NCI-H1105 (cell line): ENCODE data around the gene PRG3.
"Not testable (repeated sequence)": the region's sequence is repeated elsewhere in the genome, so short reads cannot be mapped to it uniquely, and the experiment has no call there.

Source experiments
- DNase-seq: peaks from one replicate; lab custom pipeline; 2025; lab: John Stamatoyannopoulos, UW

Gene PRG3

DNA sequence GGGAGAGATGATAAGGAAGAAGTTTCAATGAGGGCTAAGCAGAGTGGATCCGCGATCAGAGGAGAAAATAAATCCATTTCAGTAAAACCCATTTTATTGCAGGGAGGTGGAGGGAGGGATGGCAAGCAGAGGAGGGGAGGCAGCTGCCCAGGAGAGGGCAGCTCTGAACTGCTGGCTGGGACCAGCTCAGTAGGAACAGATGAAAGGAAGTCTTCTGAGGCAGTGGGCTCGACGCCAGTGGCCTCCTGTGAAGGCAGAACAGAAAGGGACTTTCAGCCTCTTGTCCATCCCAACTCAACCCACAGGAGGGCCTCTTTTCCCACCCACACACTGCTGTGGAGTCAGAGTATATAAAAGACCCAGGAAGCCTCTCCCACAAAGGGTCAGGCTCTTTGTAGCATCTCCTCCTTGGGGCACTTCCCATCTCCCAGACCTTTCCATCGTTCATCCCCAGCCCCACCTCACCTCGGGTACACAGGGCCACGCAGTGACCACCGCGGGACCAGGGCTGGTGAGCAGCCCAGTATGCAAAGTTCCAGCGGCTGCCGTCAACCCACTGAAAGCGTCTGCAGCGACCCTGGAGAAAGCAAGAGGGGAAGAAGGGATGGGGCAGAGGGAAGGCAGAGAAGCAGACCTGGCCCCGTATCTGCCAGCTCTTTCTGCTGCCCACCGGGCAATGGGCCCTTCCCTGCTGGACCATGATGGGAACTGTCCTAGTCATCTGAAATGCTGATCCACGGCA lies 6.5 kb upstream of the PRG3 start:
- DNase-seq = no peak

DNA sequence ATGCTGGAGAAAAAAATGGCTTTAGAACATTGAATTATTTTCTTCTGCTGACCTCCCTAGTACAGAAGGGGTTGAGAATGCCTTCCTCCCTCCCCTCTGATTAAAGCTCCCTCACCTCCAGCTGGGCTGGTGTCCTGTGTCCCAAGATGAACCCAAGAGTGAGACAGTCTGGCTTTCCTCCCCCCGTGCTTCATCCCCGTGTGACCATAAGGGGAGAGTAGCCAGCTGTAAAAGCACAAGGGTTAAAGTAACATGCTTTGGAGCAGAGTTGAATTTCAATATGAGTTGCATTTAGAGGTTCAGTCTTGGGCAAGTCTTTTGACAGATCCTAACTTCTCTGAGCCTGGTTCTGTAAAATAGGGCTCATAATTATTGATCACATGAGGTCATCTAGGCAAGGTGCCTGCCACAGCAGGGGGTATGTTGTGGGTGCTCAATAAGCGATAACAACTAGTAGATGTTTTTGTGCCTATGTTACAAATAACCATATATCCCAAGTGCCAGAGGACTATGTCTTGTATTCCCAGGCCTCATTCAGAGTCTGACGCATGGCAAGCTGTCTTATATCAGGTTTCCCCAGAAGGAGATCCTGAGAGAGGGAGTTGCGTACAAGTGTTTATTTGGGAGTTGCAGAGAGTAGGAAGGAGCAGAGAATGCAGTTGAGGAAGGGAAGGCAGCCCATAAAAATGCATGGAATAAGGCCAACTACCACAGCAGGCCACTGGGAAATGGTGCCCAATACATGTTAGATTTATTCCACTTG lies 5.4 kb upstream of the PRG3 start:
- no peak for DNase-seq

DNA sequence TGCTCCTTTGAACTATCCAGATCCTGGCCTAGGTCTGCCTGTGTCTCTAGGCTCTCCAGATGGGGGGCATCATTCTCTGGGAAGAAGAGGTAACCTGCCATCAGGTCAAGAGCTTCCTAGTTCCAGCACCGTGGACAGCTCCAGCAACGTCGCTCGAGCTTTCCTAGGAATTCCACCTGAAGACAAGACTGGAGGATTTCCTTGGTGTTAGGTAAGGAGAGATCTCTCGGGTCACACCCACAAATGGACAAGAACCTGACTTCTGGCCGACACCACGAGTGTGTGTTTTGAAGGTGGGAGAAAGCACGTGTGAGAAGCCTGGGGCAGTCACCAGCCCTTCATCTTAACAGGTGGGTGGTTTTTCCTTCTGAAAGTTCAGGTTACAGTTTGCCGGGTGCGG lies 1.2 kb downstream of the PRG3 start:
- no peak for DNase-seq

DNA sequence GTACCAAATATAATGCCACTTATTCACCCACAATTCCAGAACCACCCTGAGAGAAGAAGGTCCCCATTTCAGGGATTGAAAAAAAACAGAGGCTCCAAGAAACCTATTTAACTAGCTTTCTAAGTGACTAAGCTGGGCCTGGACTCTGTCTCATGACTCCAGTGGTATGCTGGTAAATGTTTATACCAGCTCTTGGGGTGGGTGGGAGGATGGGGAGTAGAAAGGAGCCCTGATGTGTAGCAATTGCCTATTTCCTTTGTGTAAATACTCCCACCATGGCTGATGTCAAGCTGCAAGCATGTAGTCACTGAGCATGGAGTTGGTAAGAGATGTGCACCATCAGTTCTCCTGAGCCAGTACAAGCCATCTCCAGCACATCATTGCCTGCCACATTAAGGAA lies 2.8 kb downstream of the PRG3 start:
- no peak for DNase-seq

DNA sequence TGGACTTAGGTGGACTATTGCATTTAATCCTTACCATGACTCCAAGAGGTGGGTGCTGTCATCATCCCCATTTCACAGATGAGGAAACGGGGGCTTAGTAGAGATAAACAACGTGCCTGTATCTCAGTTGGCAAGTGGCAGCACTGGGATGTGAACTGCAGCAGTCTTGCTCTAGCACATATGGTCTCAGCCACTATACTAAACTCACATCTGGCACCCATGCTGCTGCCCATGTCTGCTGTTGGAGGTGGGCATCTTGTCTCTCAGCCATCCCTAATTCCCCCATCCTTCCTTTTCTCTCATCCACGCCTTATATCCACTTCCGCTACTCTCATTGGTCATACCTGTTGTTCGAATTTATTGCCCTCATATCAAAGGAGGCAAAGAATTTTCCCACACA lies 3.8 kb downstream of the PRG3 start:
- DNase-seq = no peak

DNA sequence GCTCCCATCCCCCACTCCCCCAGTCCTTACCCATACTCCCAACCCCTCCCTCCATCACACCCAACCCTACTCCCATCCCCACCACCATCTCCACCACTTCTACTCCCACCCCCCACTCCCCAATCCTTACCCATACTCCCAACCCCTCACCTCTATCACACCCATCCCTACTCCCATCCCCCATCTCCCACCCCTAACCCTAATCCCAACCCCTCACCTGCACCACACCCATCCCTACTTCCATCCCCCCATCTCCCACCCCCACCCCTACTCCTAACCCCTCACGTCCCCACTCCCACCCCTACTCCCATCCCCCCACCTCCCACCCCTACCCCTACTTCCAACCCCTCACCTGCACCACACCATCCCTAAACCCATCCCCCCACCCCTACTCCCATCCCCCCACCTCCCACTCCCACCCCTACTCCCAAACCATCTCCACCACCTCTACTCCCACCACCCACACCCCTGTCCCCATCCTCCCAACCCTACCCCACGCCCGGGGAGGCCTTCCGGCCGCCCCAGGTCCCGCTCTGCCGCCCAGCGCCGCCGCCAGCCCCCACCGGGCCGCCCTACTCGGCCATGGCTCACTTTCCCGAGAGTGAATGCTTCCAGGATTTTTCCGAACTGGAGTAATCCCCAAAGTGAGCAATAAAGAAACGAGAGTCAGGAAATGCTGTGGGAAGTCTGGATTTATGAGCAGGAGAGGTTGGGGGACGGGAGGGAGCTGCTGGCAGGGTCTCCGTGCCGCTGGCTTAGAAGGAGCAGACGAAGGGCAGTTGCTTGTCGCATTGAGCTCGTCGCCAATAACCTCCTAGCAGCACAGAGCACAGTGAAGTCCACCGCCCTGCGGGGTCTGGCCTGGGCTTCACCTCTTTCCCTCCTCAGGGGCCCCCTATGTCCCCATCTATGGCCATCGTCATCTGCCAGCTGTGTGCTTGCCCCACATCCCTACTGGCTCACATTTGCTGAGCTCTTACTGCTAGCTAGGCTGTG lies 4.6 kb downstream of the PRG3 start:
- DNase-seq = no peak

DNA sequence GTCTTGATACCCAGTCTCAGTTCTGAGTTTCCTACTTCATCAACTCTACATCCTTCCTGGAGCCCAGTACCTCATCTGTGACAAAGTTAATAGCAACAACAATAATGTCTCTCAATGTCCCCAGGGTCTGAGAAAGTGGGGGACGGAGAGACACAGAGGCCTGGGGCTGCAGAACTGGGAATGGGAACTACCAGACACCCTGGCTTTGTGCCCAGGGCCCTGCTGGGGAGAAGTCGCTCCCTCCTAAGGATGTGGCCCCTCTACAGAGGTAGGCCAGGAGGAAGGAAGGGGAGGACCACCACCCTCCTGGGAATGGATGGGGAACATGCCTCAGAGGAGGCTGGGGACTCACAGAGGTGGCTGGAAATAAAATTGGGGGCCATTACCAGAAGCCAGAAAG lies 5.5 kb downstream of the PRG3 start:
- DNase-seq = no peak

DNA sequence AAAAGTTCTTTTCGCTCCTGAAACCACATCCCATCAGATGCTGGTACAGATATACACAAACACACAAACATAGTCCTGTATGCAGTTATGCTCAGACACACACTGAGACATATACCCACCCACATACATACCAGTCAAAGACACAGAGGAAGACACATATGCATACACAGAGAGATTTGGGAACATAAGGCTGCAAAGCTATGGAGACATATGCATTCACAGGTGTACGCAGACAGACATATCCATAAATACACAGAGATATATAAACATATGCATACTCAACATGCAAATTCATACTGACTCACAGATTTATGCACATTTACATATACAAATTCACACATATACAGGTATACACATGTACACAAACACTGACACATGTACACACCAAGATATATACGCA lies 6.0 kb downstream of the PRG3 start:
- DNase-seq = no peak

DNA sequence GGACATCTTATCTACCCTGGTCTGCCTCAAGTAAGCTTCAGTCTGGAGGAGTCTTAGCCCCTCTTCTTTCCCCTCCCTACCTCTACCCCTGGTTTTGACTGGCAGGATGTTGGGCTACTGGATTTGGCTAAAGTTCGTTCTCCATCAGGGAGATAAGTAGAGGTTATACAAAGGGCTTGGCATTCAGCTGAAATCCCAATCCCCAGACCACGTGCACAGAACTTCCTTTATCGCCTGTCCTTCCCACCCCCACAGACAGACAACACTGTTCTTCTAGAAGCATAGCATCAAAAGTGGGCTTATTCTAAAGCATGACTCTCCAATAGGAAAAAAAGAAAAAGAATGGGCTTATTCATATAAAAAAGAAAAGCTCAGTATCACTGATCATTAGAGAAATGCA lies 7.8 kb downstream of the PRG3 start:
- DNase-seq = no peak

DNA sequence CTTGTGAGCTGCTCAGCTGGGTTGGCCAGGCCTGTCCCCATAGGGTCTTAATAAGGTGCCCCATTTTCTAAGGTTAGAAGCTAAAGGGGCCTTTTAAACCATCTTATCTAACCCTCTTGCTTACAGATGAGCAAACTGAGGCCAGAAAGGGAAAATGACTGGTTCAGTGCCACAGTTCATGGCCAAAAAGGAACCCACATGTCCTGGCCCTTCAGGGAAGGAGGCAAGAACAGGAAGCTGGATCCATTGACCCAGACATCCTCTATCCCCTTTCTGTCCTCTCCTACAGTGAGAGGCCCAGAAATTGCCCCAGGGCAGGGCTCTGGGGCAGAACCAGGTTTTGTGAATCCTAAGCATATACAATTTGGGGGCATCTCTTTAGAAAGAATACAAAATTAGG lies 10.0 kb downstream of the PRG3 start:
- no peak for DNase-seq

DNA sequence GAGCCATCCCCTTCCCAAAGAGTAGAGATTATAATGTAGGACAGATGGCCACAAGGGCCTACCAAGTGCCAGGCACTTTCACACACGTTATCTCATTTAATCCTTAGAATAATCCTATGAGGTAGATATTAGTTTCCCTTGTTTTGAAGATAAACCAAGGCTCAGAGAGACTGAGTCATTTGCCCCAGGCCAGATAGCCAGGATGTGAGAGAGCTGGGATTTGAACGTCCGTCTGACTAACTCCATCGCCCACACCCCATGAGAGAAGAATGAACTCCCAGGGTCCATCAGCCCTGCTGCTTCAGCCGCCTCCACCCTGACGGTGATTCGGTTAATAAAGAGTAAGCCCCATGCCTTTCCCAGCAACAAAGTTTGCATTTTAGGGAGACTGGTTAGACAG lies 10.7 kb downstream of the PRG3 start:
- DNase-seq = no peak

DNA sequence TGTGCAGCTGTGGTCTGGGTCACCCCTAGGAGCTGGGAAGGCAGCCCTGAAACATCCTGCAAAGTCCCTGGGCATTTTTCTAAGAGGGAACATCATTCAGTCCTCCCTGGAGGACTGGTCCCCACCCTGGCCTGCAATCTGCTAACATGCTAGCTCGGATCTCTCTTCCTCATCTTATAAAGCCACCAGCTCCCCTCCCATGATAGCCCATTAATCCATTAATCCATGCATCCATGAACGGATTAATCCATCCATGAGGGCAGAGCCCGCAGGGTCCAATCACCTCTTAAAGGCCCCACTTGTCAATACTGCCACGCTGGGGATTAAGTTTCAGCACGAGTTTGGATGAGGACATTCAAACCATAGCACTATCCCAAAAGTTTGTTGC lies 12.1 kb downstream of the PRG3 start:
- no peak for DNase-seq

DNA sequence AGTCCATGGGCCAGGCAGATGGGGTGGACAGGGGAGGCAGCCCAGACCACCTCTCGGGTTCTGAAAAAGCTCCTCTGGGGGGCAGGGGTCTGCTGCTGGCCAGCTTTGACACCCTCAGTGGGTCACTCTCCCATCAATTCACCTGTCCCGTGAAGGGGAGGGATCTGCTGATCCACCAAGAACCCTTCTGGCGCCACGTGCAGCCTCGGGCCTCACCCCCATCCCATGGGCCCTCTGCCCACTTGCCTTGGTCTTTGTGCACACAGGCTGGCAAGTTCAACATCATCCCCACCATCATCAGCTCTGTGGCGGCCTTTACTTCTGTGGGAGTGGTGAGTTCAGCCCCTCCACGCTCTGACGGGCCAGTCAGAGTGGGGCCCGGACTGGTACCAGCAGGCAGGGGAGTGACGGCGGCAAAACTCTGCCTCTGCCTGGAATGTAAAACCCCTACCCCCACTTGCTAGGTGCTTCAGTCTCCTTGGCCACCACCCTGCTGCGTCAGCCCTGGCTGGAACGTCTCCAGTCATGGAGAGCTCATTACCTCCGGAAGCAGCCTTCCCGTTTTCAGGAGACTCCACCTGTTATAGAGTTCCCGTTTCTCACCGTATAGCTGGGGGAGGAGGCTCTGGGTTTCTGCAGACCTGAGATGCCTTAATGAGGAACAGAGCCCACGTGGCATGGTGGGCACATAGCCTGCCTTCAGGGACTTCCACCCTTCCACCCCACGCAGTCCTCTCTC lies 12.7 kb downstream of the PRG3 start:
- no peak for DNase-seq

DNA sequence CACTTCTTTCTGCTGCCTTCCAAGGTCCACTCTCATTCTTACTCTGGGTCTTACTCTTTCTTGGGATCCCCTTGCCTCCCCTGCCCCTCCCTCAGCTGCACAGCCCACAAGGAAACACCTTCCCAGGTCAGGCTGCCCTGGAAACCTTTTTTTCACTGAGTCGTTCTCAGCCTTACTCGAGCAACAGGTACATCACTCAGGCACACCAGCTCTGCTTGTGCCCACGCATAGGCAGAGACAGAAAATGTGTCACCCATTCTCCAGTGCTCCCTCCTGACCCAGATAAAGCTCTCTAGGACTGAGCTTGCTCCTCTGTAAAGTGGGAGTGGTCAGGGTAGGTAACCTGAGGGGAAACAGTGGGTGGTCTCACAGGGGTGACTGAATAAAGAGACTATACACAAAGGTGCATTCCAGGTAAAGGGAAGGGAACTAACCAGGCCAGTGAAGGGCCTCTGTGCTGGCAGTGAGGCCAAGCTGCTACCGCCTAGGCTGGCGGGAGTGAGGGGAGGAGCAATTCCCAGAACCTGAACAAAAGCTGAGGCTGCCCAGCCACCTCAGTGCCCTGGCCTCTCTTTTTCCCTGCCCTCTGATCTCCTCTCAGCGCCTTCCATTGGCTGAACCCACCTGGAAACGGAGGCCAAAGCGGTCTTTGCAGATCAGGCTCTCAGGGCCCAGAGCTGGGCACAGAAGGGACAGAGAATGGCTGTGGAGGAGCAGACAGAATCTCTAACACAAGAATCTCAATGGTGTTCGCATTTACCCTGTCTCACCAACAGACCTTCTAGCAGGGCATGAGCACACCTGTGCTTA lies 15.9 kb downstream of the PRG3 start:
- no peak for DNase-seq

DNA sequence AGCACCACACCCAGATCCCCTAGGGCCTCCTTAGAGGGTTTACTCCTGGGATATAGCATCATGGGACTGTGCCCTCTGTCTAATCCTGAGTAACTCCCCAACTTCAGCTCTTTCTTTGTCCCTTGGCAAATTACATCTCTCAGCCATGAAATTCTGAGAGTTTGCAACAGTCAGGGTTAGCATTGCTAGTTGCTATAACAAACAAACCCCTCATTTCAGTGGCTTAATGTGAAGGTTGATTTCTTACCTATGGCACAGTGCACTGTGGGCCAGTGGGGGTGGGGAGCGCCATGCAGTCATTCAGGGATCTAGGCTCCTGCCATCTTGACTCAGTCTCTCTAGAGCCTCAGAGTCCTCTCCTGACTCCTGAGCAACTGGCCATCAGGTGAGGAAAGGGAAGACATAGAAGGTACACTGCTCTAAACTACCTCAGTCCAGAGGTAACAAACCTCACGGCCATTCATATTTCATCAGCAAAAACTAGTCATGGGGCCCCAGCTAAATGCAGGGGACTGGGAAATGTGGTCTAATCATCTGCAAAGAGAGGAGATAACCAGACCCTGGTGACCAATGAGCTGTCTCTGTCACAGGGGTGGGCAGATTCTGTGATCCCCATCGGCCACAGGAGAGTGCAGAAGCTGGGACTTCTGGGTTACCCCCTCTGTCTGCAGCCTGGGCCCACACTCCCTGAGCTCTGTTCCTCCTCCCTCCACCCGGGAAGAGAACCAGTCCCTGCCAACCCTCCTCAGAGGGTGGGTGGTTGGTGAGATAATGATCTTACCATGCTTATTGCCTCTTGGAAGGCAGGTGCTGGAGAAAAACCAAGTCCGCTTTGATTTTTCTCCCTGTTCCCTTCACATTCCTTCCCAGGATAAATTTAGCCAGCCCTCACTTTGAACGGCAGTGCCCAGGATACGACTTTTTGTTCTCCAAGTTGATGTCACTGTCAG lies 17.5 kb downstream of the PRG3 start:
- no peak for DNase-seq

DNA sequence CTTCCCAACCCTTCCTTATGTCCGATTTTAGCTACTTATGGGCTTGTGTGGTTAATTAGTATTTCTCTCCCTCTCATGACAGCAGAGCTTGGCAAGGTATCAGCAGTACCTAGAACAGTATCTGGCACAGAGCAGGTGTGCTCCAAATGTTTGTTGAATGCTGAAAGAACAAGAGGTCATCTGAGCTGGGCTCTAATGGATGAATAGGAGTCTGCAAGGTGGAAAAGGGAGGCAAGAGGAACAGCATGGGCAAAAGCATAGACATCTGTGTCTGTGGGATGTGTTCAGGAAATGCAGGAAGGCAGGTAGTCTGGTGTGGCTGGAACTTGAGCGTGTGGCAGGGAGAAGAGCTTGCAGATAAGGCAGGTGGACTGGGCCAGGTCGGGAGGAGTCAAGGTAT lies 19.0 kb downstream of the PRG3 start:
- DNase-seq = no peak

DNA sequence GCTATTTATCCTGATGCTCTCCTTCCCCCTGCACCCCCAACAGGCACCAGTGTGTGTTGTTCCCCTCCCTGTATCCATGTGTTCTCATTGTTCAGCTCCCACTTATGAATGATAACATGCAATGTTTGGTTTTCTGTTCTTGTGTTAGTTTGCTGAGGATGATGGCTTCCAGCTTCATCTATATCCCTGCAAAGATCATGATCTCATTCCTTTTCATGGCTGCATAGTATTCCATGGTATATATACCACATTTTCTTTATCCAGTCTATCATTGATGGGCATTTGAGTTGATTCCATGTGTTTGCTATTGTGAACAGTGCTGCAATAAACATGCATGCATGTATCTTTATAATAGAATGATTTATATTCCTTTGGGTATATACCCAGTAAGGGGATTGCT lies 19.5 kb downstream of the PRG3 start:
- not testable (repeated sequence) for DNase-seq

DNA sequence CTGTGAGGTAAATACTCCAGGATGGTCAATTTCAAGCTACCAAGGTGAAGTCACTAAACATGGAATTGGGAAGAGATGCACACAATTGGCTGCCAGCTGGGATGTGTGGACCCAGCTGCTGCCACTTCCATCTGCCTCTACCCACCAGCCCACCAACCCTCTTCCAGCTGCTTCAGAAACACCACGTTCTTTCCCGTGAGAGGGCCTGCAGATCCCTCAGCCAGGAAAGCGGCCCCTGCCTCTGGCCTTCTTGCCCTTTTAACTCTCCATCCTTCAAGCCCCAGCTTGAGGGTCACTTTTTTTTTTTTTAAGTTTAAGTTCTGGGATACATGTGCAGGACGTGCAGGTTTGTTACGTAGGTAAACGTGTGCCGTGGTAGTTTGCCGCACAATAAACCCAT lies 20.0 kb downstream of the PRG3 start:
- DNase-seq = no peak

DNA sequence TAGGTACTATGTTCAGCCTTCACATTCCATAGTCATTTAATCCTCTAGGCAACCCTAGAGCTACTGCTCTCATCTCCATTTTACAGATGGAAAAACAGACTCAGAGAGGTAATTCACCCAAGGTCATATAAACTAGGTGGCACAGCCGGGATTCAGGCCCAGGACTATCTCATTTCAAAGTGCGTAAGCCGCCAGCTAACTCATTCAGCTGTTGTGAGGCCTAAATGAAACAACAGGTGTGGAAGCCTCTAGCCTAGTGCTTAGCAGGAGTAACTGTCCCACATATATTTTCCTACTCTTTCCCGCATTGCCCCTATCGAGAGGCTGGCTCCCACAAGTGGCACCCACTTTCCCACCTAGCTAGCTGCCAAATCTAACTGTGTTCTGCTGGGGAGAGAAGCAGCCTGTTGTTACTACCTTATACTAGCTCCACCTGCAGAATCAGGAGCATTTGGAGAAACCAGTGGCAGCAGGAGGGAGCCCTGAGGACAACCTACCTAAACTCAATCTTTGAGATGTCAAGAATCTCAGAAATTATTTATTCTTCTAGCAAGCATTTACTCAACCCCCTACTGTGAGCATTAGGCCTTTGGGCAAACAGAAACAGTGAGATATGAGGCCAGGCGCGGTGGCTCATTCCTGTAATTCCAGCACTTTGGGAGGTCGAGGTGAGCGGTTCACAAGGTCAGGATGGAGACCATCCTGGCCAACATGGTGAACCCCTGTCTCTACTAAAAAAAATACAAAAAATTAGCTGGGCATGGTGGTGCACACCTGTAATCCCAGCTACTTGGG lies 20.9 kb downstream of the PRG3 start:
- no peak for DNase-seq
